HG03439 (cell line): ENCODE results near the gene SPSB4.

ENCODE experiments used
- ATAC-seq: cut with Tn5 transposase; IDR thresholded peaks from one replicate; pipeline ENCODE4 v1.9.1; 2021; ENCODE audit warnings: mild to moderate bottlenecking, moderate library complexity; ENCODE audit not compliant: unreplicated experiment

The SPSB4 gene

DNA sequence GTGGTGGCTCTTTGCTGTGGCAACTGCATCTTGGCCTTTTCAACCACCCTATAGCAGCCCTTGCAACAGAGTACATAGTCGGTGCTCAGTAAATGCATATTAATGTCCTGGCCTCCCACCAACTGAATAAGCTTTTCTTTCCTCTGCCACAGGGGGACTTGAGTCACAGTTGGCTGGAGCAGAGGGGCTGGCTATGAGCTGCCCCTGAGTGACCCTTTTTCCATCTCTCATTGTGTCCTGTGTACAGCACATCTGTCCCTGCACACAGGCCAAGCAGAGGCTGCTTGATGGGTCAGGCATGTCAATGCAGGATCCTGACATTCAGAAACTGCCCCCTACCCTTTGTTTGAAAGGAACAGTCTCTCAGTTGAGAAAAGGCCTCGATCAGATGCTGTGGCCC, 22.4 kb downstream of the SPSB4 start:
- no peak for ATAC-seq

DNA sequence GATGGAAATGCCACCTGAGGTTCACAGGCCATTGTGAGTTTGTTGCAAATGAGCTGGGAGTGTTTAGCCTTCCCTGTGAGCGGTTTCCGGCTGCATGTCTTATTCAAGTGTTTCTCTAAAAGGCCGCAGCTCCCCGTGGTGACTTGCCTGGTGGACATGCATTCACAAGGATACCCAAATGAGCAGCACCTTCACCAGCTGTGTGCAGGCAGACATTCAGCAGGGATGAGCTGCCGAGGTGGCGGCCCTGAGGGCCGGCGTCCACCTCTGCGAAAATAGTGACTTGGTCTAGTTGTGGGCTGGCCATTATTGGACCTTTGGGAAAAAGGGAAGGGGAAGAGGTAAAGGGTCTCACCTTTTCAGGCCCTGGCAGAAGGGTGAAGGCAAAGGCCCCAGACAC, 23.4 kb downstream of the SPSB4 start:
- no peak for ATAC-seq

- no peak for ATAC-seq
These were observed 25.1 kb downstream of the SPSB4 start for GRCh38 chr3:141076036-141076773.

- ATAC-seq: no peak
These were observed 25.8 kb downstream of the SPSB4 start for GRCh38 chr3:141076797-141077571.

GRCh38 chr3:141077631-141078030, 26.5 kb downstream of the SPSB4 start:
- no peak for ATAC-seq

DNA sequence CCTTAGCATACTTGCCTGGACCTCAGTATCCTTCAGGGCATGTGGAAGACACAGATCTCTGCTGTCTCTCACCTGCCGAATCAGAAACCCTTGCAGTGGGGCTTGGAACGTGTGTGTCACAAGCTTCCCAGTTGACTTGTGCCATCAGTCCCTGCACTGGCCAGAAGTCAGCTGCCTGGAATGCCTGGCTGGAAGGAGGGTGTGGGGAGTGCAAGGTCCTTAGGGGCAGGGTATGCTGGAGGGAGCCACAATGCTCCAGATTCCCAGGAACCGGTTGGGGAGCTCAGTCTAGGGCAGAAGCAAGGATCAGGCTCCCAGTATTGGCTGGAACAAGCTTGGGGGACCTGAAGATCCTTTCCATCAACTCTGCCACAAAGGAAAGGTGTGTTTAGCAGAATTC, 27.1 kb downstream of the SPSB4 start:
- no peak for ATAC-seq

- ATAC-seq: no peak
These were observed 29.3 kb downstream of the SPSB4 start for GRCh38 chr3:141080431-141080830.

- no peak for ATAC-seq
These were observed 30.1 kb downstream of the SPSB4 start for GRCh38 chr3:141081141-141081795.

GRCh38 chr3:141082064-141082463, 30.9 kb downstream of the SPSB4 start:
- ATAC-seq: no peak

DNA sequence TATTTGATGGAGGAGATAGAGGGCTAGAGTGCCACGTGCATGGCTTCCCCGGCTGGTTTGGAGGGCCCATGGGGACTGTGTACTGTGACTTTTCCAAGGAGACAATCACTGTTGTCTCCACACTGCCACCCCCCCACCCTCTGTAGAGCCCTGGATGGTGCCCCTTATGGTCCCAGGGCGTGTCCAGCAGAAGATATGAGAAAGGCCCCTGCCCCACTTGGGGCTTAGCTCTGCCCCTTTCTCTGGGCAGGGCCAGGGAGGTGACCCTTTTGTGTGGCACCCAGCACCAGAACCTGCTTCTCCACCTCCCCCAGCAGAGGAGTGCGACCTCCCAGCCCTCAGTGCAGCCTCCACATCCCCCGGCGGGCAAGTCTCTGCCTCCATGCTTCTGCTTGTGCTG, 32.1 kb downstream of the SPSB4 start:
- no peak for ATAC-seq

GRCh38 chr3:141083836-141084649, 32.9 kb downstream of the SPSB4 start:
- ATAC-seq: no peak

- ATAC-seq: no peak
These were observed 34.4 kb downstream of the SPSB4 start for GRCh38 chr3:141085343-141086070.

GRCh38 chr3:141086188-141086587, 35.0 kb downstream of the SPSB4 start:
- no peak for ATAC-seq

GRCh38 chr3:141087076-141087777, 36.1 kb downstream of the SPSB4 start:
- ATAC-seq: no peak

- no peak for ATAC-seq
These were observed 36.6 kb downstream of the SPSB4 start for GRCh38 chr3:141087778-141088130.

DNA sequence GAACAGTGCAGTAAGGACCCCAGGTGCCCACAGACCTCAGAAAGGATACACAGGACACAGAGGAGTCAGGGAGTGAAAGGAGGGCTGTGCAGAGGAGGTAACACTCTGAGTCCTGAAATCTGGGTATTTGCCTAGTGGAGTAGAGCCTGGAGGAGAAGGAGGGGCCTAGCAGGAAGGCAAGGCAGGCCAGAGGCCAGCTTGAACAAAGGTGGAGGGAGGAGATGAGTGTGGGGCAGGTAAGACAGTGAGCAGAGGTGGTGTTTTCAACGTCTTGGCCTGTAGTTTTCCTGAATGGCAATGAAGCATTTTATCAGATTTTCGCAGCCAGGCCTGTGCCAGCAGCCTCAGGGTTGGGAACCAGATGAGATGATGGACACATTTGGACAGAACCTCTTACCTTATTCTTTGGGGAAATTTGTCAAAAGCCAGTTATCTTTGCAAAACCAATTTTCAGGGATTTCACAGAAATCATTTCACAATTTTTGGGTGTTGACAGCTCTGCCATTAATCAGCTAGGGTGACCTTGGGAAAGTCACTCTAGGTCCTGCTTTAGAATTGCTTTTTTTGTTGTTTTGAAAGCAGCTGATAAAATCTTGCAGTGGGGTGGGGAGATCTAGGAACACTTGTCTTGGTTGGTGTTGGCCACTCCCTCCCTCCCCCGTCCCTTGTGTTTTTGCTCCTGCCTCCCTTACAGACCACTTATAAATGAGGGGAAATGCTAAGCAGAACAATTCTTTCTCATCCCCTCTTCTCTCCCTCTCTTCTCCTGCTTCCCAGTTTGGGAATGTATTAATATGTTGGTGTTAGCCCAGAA, 38.4 kb downstream of the SPSB4 start:
- no peak for ATAC-seq

DNA sequence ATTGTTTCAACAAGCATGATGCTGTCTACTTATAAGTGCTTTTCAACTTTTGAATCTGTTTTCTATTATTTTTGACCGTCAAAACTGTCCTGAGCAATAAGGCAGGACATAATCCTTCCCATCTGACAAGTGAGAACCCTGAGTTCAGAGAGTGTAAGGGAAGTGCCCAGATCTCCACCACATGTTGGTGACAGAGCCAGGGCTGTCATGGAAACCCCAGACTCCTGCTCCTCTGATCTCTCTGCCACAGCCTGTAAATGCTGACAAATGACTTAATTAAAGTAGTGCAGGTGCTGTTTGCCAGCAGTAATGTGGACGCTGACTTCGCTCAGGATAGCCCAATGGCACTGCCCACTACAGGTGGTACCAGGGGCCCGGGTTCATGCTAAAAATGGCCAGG, 40.3 kb downstream of the SPSB4 start:
- ATAC-seq: no peak

DNA sequence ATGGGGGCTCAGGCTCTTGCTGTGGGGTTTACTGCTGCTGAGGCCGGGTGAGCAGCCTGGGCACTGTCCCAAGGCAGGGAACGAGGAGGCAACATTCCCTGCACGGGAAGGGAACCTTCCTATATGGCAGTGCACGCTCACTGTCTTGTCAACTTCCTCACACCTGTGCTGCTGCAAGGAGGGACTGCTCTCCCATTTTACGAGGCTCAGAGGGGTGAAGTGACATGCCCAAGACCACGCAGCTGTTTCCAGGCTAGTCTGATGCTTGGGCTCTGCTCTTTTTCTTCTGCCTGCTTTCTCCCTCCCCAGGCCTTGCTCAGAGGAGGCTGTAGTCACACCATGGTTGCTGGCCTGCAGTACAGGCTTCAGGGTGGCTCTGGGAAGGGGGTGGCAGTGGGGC, 41.5 kb downstream of the SPSB4 start:
- no peak for ATAC-seq

- no peak for ATAC-seq
These were observed 42.2 kb downstream of the SPSB4 start for GRCh38 chr3:141093397-141093796.
